Transverse colon (tissue), 4 donors: ENCODE measurements around the gene TBL1X. TPM values are rescaled to one million over a fixed set of nuclear protein-coding genes. Genes with fewer than 3 reads are reported as not detected.

Experiments
- DNase-seq: peaks from one replicate; pipeline ENCODE4 v3.0.0-alpha.2; 2019
- H3K27ac ChIP-seq, 4 donors: fragments of 200-600 bp; sonication (generic); 2 replicates each; pipeline ENCODE4 v1.5.1; 2016 to 2018; ENCODE audit warnings: inconsistent platforms in 4 of 4
- H3K27me3 ChIP-seq: fragments of 200-600 bp; sonication (generic); 2 replicates; pipeline ENCODE4 v1.5.1; 2017; ENCODE audit warnings: inconsistent platforms
- H3K36me3 ChIP-seq, 4 donors: fragments of 200-600 bp; sonication (generic); 2 replicates each; pipeline ENCODE4 v1.5.1; 2017 to 2019; ENCODE audit warnings: inconsistent platforms in 4 of 4
- H3K4me1 ChIP-seq, 4 donors: fragments of 200-600 bp; sonication (generic); 2 replicates each; pipeline ENCODE4 v1.5.1; 2017 to 2020; ENCODE audit warnings: inconsistent platforms in 4 of 4
- H3K4me3 ChIP-seq, 4 donors: fragments of 200-600 bp; sonication (generic); 1 replicate in 1 of 4; 2 replicates in 3 of 4; pipeline versions ENCODE4 v1.5.1 to v1.6.1; 2017 to 2019; ENCODE audit warnings: inconsistent platforms in 4 of 4
- H3K9me3 ChIP-seq, 2 donors: fragments of 200-600 bp; sonication (generic); 2 replicates each; pipeline ENCODE4 v1.5.1; 2017 to 2019; ENCODE audit warnings: inconsistent platforms in 2 of 2
- CTCF ChIP-seq, 5 experiments: fragments of 200-600 bp in 3 of 5; fragments of 450-650 bp in 2 of 5; sonication (generic) in 3 of 5; IDR thresholded peaks; 1 replicate in 2 of 5; 2 replicates in 3 of 5; pipeline ENCODE4 v1.5.1; 2016 to 2017; ENCODE audit warnings: antibody characterized with exemption in 5 of 5, inconsistent platforms in 3 of 5, mild to moderate bottlenecking in 2 of 5, moderate library complexity in 1 of 5
- EP300 ChIP-seq: sonication (generic); formaldehyde crosslinking; IDR thresholded peaks from one replicate; pipeline ENCODE4 v1.6.1; 2017; ENCODE audit warnings: antibody characterized with exemption, low read depth
- POLR2A ChIP-seq: fragments of 450-650 bp; IDR thresholded peaks from one replicate; pipeline ENCODE4 v1.6.1; 2016; ENCODE audit warnings: antibody characterized with exemption, mild to moderate bottlenecking, moderate library complexity
- POLR2AphosphoS5 ChIP-seq, 3 donors: sonication (generic); formaldehyde crosslinking; IDR thresholded peaks; one replicate each; pipeline ENCODE4 v1.6.1; 2016; ENCODE audit warnings: antibody characterized with exemption in 3 of 3
- WGBS, 2 donors: methylation state at CpG; one replicate each; pipeline ENCODE4 v1.1.5; 2018; ENCODE audit warnings: low coverage in 1 of 2; 5-methylcytosine and 5-hydroxymethylcytosine counted together
- in situ Hi-C, 4 donors: fragments of 200-750 bp; cut with MboI; loops; one replicate each; pipeline versions ENCODE4 v1.15.0 to v1.15.1; 2017; ENCODE audit warnings: low sequenced_read_pairs in 3 of 4, low pct_ligation_motif_present in 1 of 4, low pct_unique_long_range_greater_than_20kb in 1 of 4
- intact Hi-C: fragments of 100-400 bp; cut with DNase I; formaldehyde crosslinking; loops from one replicate; pipeline ENCODE4 v1.15.1; 2023; ENCODE audit warnings: low total_unique reads
- total RNA-seq, 4 donors: library from RNA; depleted of rRNA; stranded (reverse); fragments of >200 nt; gene quantifications; one replicate each; pipeline ENCODE4 v1.1.0, GENCODE V29; 2016

Gene TBL1X
- total RNA-seq, 4 donors from 2014 or later, result 3.4 to 16.8 (median 13.0) TPM

DNA sequence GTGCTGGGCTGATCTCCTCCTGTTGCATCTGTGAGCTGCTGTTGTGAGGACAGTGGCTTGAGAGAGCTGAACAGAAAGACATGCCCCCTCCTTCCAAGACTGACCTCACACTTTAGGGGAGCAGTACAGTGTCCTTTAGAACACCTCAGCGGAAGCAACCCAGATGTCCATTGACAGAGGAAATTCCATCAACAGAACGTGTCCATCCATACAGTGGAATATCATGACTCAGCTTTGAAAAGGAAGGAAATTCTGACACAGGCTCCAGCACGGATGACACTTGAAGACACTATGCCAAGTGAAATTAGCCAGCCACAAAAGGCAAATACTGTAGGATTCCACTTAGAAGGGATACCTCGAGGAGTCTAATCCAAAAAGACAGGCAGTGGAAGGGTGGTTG is 197.3 kb downstream of the TBL1X start:
- intact Hi-C loops (no loop called here), in situ Hi-C loops (no loop called here)
- H3K27me3 ChIP-seq, result no peaks in the 10 kb centered on the region
- no peaks in the 10 kb centered on the region for H3K9me3 ChIP-seq
- H3K27ac ChIP-seq, result no peak overlapping the region
- no peak for DNase-seq
- H3K4me3 ChIP-seq, result no peak overlapping the region
- H3K36me3 ChIP-seq, result no peaks in the 10 kb centered on the region
- no peaks in the 10 kb centered on the region for H3K4me1 ChIP-seq
- WGBS, 2 donors, result 77% methylated on average over 4 of the region's 4 CpGs; no CpG with 5 or more reads in 1 of the 2 donors
- no peak for TF ChIP-seq POLR2A
- no peak for TF ChIP-seq POLR2AphosphoS5 (IDR thresholded peaks at IDR 0.05)
- no peak for TF ChIP-seq EP300
- TF ChIP-seq CTCF (IDR thresholded peaks at IDR 0.05), result no peak

- DNase-seq, result no peak
- H3K4me1 ChIP-seq, result no peaks in the 10 kb centered on the region
- in situ Hi-C loops, result no loop called here
- no peak overlapping the region for H3K27ac ChIP-seq
- no peaks in the 10 kb centered on the region for H3K9me3 ChIP-seq
- no peak overlapping the region for H3K4me3 ChIP-seq
- H3K36me3 ChIP-seq, result no peaks in the 10 kb centered on the region
- WGBS, 2 donors, result 87% methylated on average over 6 of the region's 6 CpGs; no CpG with 5 or more reads in 1 of the 2 donors
- intact Hi-C loops, result no loop called here
- no peak for TF ChIP-seq CTCF (IDR thresholded peaks at IDR 0.05)
- TF ChIP-seq POLR2A, result no peak
- TF ChIP-seq POLR2AphosphoS5 (IDR thresholded peaks at IDR 0.05), result no peak
- no peak for TF ChIP-seq EP300
- H3K27me3 ChIP-seq, result no peaks in the 10 kb centered on the region
Measured at GRCh38 chrX:9663216-9663615, 198.4 kb downstream of the TBL1X start.

- Histone ChIP-seq H3K4me3 (no peak overlapping the region), H3K36me3 (no peaks in the 10 kb centered on the region), H3K27me3 (no peaks in the 10 kb centered on the region), H3K27ac (no peak overlapping the region), H3K9me3 (no peaks in the 10 kb centered on the region), H3K4me1 (no peaks in the 10 kb centered on the region)
- WGBS, 2 donors, result 69 to 80% methylated on average over 1 to 6 of the region's 6 CpGs
- no peak for DNase-seq
- intact Hi-C loops, result no loop called here
- in situ Hi-C loops, result no loop called here
- TF ChIP-seq EP300, result no peak
- TF ChIP-seq CTCF (IDR thresholded peaks at IDR 0.05), result no peak
- no peak for TF ChIP-seq POLR2AphosphoS5 (IDR thresholded peaks at IDR 0.05)
- TF ChIP-seq POLR2A, result no peak
Measured at GRCh38 chrX:9664224-9664623, 199.4 kb downstream of the TBL1X start.

- no peaks in the 10 kb centered on the region for H3K36me3 ChIP-seq
- no peak for TF ChIP-seq CTCF (IDR thresholded peaks at IDR 0.05)
- no peak for TF ChIP-seq POLR2AphosphoS5 (IDR thresholded peaks at IDR 0.05)
- no peak for TF ChIP-seq POLR2A
- no peak for TF ChIP-seq EP300
- 51 to 68% methylated on average over 3 to 4 of the region's 4 CpGs for WGBS, 2 donors
- H3K4me3 ChIP-seq, result no peak overlapping the region
- in situ Hi-C loops (no loop called here), intact Hi-C loops (no loop called here)
- H3K4me1 ChIP-seq, result no peaks in the 10 kb centered on the region
- H3K27me3 ChIP-seq, result no peaks in the 10 kb centered on the region
- DNase-seq, result no peak
- no peak overlapping the region for H3K27ac ChIP-seq
- no peaks in the 10 kb centered on the region for H3K9me3 ChIP-seq
Measured at GRCh38 chrX:9665113-9665512, 200.3 kb downstream of the TBL1X start.
